ENCODE results near the gene BICRAL. TPM values are rescaled to one million over a fixed set of nuclear protein-coding genes. Genes with fewer than 3 reads are reported as not detected.
A peak's percentile ranks its signal among the peaks of the same experiment; 100 is the strongest.

BICRAL gene
- total and polyA plus RNA-seq, 9 of the 15 experiments (the other 6 are each of a cell fraction or from before 2014, with no cell fraction given), result 1.2 to 11.9 (median 5.6) TPM

GRCh38 chr6:42790549-42791181 is 8.8 kb downstream of the BICRAL start:
- H3K79me2 ChIP-seq (ENCODE audit: control insufficient read depth, insufficient read depth, low read length), result peaks cover 48% of the 10 kb centered on the region
- peak overlapping the region in 1 of 2 experiments; percentile 50; a peak in 1 of 4 replicates for H3K9ac ChIP-seq (ENCODE audit: insufficient read depth in 1 of 2, low read depth in 2 of 2, low read length in 2 of 2)
- CTCF ChIA-PET (ENCODE audit: low intra/inter-chr PET ratio), result no interaction called here
- POLR2A ChIA-PET, result interaction anchor here (0.5 to 2.1 kb wide), 8 partner anchors 8 to 698 kb away, joined by 3 to 5 read pairs (median 4); partner anchors contain the start of genes BICRAL and TBCC
- no peak overlapping the region for H3K4me3 ChIP-seq
- H4K20me1 ChIP-seq (replicated peaks; ENCODE audit: control insufficient read depth, insufficient read depth, low read length), result peaks cover 6% of the 10 kb centered on the region; the same call in 1 of the 2 replicates
- ATAC-seq (peak; percentile 61), DNase-seq (ENCODE audit: extremely low read depth in 1 of 4, low spot score in 3 of 4) (peak in 1 of 4 experiments; percentile 13), FAIRE-seq (no peak)
- TF ChIP-seq POLR2A (conservative IDR thresholded peaks at IDR 0.05) (0 out of 2 replicates have a peak, but pooled peaks have one; percentile 19), CBX3 (IDR thresholded peaks at IDR 0.05; ENCODE audit: borderline replicate concordance in 1 of 2, low read length in 2 of 2) (no peak), EHMT2 (IDR thresholded peaks at IDR 0.05) (0 out of 2 replicates have a peak, but pooled peaks have one; percentile 38), SUPT5H (IDR thresholded peaks at IDR 0.05) (0 out of 2 replicates have a peak, but pooled peaks have one; percentile 38), NKRF (IDR thresholded peaks at IDR 0.05; ENCODE audit: borderline replicate concordance) (0 out of 2 replicates have a peak, but pooled peaks have one; percentile 21), SOX6 (IDR thresholded peaks at IDR 0.05) (0 out of 2 replicates have a peak, but pooled peaks have one; percentile 29), NRF1 (conservative IDR thresholded peaks at IDR 0.05 in 1 of 2, IDR thresholded peaks at IDR 0.05 in 1 of 2) (no peak), LARP7 (IDR thresholded peaks at IDR 0.05) (0 out of 2 replicates have a peak, but pooled peaks have one; percentile 55), HDGF (IDR thresholded peaks at IDR 0.05) (0 out of 2 replicates have a peak, but pooled peaks have one; percentile 49), KAT7 (CRISPR knock-in tag; IDR thresholded peaks at IDR 0.05; ENCODE audit: borderline replicate concordance) (no peak)
- TF ChIP-seq, protein P1, sequence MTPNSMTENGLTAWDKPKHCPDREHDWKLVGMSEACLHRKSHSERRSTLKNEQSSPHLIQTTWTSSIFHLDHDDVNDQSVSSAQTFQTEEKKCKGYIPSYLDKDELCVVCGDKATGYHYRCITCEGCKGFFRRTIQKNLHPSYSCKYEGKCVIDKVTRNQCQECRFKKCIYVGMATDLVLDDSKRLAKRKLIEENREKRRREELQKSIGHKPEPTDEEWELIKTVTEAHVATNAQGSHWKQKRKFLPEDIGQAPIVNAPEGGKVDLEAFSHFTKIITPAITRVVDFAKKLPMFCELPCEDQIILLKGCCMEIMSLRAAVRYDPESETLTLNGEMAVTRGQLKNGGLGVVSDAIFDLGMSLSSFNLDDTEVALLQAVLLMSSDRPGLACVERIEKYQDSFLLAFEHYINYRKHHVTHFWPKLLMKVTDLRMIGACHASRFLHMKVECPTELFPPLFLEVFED (CRISPR knock-in tag; conservative IDR thresholded peaks at IDR 0.05), result 0 out of 2 replicates have a peak, but pooled peaks have one; percentile 14
- no peaks in the 10 kb centered on the region for H3K9me3 ChIP-seq (replicated peaks; ENCODE audit: control insufficient read depth, insufficient read depth, low read depth, low read length)
- H3K4me2 ChIP-seq (ENCODE audit: insufficient read depth, low read length), result no peak overlapping the region
- 60% methylated on average over 5 of the region's 5 CpGs for WGBS (ENCODE audit: insufficient coverage, low coverage, missing lambda C conversion rate)
- peaks cover 11 to 31% of the 10 kb centered on the region in 2 experiments for H3K4me1 ChIP-seq (replicated peaks in 1 of 2; ENCODE audit: control insufficient read depth in 2 of 2, insufficient read depth in 2 of 2, low read length in 2 of 2)
- H2AFZ ChIP-seq (ENCODE audit: low read depth, low read length), result no peak overlapping the region
- no peaks in the 10 kb centered on the region for H3K27me3 ChIP-seq (ENCODE audit: control insufficient read depth in 2 of 2, insufficient read depth in 2 of 2, low read length in 2 of 2)
- H3K9me1 ChIP-seq (ENCODE audit: control insufficient read depth, insufficient read depth, low read length), result no peaks in the 10 kb centered on the region
- H3K36me3 ChIP-seq (ENCODE audit: control insufficient read depth, insufficient read depth, low read length), result peaks cover 4% of the 10 kb centered on the region; the same call in 1 of the 3 replicates
- no peak overlapping the region for H3K27ac ChIP-seq (ENCODE audit: extremely low read depth, low read depth, low read length)
- intact Hi-C loops (cut with micrococcal nuclease) (no loop called here), in situ Hi-C loops (cut with MboI) (no loop called here)
- BruUV-seq (replicated peaks), result no TSS peak

Measured in K562 (cell line).